Activated CD4-positive, alpha-beta T cell treated with anti-CD3 and anti-CD28 coated beads for 24 hours (primary cell): ENCODE measurements around the gene PIK3C3.

Experiments used
- DNase-seq, 2 donors: peaks; one replicate each; pipeline ENCODE4 v3.0.0-alpha.2; 2020; ENCODE audit warnings: low read depth in 2 of 2

The PIK3C3 gene

DNA sequence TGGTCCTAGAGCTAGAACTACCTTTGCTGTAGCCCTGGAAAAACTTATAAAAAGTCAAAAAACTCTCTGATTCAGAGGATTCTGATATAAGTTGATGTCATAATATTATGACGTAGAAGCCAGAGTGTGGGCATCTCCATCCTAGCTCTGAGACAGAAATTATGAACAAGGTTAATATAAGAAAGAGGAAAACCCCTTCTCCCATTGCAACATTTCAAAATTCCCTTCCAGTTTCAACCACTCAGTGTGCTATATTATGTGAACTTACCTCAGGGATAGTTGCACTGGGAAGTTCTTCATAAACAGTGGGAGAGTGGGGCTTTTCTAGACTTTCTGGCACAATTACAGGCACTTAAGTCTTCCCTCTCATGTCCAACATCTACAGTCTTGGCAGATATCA is 171.6 kb downstream of the PIK3C3 start:
- DNase-seq, result no peak

DNA sequence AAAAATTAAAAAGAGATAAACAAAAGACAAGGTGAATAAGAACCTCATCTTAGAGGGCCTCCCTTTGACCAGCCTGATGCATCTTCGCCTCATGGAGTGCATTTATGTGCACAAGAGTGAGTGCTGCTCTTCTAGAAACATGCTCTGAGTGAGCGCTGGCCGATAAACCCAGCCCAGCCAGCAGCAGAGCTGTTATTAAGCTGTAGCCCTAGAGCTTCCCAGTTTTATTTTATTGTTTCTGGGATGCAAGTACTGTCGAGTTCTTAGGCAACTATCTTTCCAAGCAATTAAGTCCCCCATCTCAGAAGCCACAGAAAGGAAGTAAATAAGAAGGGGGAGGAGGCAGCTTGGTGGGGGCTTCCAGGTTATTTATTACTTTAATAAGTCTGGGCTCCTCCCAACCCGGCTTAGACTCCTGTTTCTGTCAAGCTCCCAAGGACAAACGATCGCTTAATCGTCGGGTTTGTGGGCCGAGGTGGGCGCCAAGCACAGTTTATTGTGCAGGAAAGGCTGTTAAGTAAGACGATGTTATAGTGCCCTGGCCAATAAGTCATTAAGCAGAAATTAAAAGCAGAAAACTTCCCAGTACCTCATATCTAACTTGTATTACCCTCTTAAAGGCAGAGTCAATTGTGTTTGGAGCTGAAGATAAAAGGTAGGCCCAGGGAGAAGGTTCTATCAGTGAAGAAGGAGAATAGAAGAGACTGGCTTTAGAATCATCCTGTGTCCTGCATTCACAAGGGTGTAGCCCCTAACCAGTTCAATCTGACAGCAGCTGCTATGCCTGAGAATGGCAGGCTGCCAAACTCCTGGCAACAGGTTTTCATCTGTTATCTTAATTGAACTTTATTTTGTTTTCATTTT is 176.3 kb downstream of the PIK3C3 start:
- DNase-seq, result no peak

DNA sequence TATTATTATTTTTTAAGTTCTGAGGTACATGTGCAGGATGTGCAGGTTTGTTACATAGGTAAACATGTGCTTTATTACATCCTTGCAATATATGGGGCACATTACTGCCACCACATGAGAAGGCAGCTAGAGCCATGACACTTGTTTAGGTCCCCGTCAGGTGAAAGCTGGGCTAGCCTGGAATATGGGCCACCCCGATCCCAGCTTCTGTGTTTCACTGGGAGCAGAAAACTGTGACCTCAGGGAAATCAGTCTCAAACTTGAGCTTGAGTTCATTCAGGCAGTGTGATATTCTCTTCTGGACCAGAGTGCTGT is 176.9 kb downstream of the PIK3C3 start:
- DNase-seq, result no peak
